ENCODE data around the gene POLDIP3. TPM values are rescaled to one million over a fixed set of nuclear protein-coding genes. Genes with fewer than 3 reads are reported as not detected.

Gene POLDIP3
- total RNA-seq, result 34.9 TPM
- long read RNA-seq, transcript POLDIP3-203 (8 exons, 3,323 nt), result minor isoform, 6 of 76 reads
- long read RNA-seq, transcript POLDIP3-201 (9 exons, 3,441 nt), result major isoform, 43 of 76 reads
- long read RNA-seq, partial matches to known transcripts, result 9 of 76 reads
- long read RNA-seq, other reads (novel, unspliced or antisense), result 18 of 76 reads

GRCh38 chr22:42614312-42615091 lies at the start of gene POLDIP3:
Gene POLDIP3, minus strand, starts transcription at chr22:42614883. Its CDS starts 26 bp downstream, at chr22:42614857.
- intact Hi-C loops (cut with DNase I), result loop anchor here (2.0 kb wide), 1 partner anchor 18 kb away; no protein-coding TSS in a partner anchor
- peak; percentile 100 for DNase-seq (ENCODE audit: low spot score)

- peak; percentile 92 for DNase-seq (ENCODE audit: low spot score)
- intact Hi-C loops (cut with DNase I), result loop anchor here (1.0 to 5.0 kb wide), 5 partner anchors 40 to 159 kb away; no protein-coding TSS in a partner anchor
These were observed 47.5 kb upstream of the POLDIP3 start for GRCh38 chr22:42661985-42662831.

DNA sequence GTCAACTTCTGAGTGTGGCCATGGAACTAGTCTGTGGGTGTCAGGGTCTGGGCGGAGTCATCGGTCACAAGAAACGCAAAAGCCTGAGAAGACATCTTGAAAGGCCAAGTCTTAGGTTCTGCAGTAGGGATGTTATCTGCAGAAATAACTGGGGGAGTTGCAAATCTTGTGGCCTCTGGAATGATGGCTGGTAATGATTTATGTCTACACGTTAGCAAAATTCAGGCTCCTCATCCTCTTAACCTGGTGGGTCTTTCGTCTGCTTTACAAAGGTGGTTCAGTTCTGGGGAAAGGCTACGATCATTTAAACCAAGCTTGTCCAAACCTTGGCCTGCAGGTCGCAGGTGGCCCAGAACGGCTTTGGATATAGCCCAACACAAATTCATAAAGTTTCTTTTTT lies 41.9 kb upstream of the POLDIP3 start:
- intact Hi-C loops (cut with DNase I), result no loop called here
- no peak for DNase-seq (ENCODE audit: low spot score)

DNA sequence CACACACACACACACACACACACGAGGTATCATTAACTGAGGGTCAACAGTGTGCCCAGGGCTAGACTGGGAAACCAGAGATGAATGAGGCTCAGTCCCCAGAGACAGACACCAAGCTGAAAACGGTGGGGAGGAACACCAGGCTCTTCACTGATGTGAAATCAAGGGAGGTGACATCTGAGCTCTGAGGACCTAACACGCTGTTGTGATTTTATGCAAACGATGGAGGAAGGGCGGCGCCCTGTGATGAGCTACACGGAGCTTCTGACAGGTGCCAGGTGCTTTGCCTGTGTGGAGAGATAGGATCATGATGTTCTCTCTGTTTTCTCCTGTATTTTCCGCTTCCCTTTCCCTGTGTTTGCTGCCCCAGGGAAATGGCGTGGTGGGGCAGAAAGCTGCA lies 41.0 kb upstream of the POLDIP3 start:
- intact Hi-C loops (cut with DNase I), result no loop called here
- DNase-seq (ENCODE audit: low spot score), result no peak

- DNase-seq (ENCODE audit: low spot score), result no peak
- intact Hi-C loops (cut with DNase I), result no loop called here
These were observed 39.9 kb upstream of the POLDIP3 start for GRCh38 chr22:42654436-42655073.

DNA sequence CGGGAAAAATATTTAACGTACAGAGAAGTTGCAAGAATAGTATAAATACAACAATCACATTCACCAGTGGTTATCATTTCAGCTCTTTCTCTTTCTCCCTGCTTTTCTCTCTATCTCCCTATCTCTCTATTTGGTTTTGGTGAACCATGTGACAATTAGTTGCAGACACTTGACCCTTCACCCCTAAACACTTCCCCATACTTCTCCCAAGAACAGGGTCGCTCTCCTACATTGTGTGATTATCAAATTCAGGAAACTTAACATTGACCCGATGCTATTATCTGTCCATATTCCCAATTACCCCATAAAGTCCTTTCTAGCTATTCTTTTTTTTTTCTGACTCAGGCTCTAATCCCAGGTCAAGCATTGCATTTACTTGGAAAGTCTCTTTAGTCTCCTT lies 39.3 kb upstream of the POLDIP3 start:
- intact Hi-C loops (cut with DNase I), result no loop called here
- no peak for DNase-seq (ENCODE audit: low spot score)

DNA sequence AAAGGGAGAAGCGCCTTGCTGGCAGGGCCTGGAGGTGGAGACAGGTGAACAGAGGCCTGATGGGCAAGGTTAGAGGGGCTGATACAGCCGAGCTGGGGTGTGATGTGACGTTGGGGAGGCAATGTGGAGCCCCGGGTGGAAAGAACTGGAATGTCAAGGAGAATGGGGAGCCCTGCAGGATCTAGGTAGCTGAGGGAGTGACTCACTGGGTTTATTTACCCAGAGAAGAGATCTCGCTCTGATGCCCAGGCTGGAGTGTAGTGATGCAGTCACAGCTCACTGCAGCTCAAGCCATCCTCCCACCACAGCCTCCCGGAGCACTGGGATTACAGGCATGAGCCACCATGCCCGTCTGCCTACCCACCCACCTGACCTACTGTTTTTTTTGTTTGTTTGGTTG lies 36.5 kb upstream of the POLDIP3 start:
- intact Hi-C loops (cut with DNase I), result no loop called here
- no peak for DNase-seq (ENCODE audit: low spot score)

DNA sequence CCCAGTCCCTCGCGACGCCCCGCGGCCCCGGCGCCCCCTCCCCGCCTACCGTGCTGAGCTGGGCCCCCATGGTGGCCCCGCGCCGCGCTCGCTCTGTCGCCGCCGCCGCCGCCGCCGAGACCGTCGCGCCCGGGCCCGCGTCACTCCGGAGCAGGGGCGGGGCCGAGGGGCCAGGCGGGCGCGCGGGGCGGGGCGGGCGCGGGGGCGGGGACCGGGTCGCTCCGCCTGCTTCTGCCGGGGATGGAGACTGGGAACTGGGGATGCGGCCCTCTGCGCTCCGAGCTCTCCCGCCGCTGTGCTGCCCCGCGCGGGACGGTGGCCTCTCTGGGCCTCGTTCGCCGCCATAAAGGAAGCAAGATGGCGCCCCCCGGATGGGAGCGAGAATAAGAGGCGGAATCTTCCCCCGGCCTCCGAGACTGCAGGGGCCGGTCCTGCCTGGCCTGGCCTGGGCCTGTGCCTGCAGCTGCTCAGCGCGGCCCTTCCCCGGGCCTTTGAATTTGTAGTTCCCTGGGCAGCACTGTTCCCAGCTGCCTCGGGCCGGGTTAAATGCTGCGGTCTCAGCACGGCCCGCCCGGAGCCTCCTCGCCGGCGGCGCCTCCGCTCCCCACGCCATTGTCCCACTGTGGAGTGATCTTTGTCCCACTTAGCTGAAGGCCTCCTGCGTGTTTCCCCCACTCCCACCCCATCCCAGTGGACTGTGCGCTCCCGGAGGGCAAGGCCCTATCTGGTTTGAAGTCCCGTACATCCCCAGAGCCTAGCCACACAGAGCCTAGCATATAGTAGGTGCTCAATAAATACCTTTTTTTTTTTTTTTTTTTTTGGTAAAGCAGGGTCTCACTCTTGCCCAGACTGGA lies 34.8 kb upstream of the POLDIP3 start, which contains the start of gene CYB5R3:
CYB5R3 (minus strand) TSS at position 147 of the 854 bp plus-strand sequence; CDS start at position 70, 77 bp downstream.
- peak; percentile 95 for DNase-seq (ENCODE audit: low spot score)
- intact Hi-C loops (cut with DNase I), result no loop called here

DNA sequence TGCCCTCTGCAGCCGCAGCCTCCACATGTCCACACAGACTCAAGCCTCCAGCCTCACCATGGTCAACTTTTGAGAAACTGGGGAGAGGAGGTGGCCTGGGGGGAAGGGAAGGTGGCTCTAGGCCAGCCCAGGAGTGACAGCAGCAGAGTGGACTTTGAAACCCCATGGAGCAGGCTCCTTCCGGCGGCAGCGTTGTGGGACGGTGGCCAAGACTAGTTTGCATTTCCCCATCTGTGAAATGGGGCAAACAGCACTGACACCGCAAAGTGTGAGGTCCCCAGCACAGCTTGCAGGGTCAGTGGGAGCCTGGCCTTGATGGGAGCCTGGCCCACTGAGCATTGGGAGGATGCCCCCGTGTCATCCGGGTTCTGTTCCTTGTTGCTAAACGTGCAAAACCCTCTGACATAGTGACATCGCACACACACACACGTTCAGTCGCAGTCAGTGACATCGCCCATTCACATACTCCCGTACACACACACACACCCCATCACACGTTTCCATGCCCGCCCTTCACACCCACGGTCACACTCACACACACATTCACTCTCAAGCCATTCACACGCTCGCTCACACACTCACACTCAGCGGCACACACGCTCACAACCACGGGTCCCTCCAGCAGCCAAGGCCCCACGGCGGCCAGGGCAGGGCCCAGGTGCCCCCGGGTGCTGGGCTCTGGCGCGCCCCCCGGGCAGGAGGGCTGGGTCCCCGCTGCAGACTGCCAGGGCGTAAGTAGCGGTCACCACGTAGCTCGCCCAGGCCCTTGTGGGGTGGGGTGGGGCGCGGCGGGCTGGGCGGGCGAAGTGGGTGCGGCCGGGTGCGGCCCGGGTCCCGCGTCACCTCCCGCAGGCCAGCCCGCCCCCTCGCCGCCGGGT lies 33.9 kb upstream of the POLDIP3 start:
- DNase-seq (ENCODE audit: low spot score), result peak; percentile 83
- intact Hi-C loops (cut with DNase I), result loop anchor here (1.0 kb wide), 1 partner anchor 49 kb away; no protein-coding TSS in a partner anchor

DNA sequence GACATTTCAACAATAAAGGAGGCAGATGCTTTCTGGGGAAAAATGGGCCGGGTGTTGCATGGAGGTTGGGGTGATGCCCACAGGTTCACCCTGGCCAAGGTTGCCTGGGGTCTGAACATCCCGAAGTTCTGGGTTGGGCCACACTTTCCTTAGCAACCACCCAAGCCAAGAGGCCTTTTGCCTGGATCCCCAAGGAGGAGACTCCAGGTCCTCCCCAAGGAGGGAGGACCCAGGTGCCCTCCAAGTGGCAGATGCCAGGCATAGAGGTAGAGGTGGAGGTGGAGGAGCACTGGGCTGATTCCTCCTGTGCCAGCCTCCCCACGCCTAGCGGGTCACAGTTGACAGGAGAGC lies 33.3 kb upstream of the POLDIP3 start:
- no peak for DNase-seq (ENCODE audit: low spot score)
- intact Hi-C loops (cut with DNase I), result loop anchor here (1.0 kb wide), 1 partner anchor 49 kb away; no protein-coding TSS in a partner anchor

GRCh38 chr22:42646569-42647525 lies 32.2 kb upstream of the POLDIP3 start:
- intact Hi-C loops (cut with DNase I), result no loop called here
- DNase-seq (ENCODE audit: low spot score), result peak; percentile 89

DNA sequence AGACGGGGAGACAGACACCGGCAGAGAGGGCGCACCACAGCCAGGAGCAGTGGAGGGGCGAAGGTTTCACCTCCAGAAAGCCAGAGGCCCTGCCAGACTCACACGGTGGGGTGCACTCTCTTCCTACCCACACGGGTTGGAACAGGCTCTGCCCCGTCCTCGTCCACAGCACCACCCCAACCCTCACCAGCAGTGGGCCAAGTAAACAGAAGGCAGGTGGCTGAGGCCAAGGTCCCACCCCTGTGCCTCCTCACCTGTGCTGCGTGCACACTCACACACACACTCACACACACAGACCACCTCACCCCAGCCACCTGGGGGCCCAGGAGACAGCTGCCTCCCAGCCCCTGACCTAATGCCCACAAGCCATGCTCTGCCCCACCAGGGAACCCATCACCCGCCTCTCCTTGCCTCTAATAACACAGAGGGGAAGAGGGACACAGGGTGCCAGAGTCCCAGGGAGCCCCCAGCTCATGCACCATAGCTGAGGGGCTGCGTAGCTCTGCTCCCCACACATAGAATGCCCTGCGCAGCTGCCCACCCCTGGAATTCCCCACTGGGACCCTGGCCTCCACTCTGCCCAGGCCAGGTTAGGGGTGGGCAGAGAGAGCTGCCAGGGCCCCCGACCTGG lies 31.4 kb upstream of the POLDIP3 start:
- intact Hi-C loops (cut with DNase I), result loop anchor here (2.0 kb wide), 1 partner anchor 41 kb away; no protein-coding TSS in a partner anchor
- DNase-seq (ENCODE audit: low spot score), result no peak

DNA sequence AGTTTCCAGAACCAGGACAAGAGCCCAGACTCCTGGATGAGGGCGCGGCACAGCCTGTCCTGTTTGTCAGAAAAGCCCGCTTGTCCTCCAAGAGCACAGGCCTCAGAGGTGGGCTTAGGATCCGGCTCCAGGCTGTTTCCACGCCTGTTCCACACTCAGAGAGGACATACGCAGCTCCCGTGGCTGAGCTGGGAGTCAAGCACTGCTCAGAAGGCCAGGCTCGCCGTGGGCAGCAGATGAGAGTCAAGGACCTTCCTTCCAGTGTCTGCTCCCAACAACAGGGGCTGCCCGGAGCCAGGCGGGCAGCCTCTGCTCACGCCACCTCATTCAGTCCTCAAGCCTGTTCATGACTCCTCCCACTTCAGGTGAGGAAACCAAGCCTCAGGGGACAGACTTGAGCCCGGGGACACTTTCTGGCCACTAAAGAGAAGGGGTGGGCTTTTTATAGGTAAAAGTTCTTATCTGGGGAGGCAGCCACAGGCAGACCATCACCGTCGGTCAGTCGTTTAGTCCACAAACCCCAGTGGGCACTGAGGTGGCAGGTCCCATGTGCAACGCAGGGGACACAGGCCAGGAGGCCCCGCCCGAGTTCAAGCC lies 30.8 kb upstream of the POLDIP3 start:
- intact Hi-C loops (cut with DNase I), result loop anchor here (2.0 kb wide), 1 partner anchor 41 kb away; no protein-coding TSS in a partner anchor
- DNase-seq (ENCODE audit: low spot score), result no peak

DNA sequence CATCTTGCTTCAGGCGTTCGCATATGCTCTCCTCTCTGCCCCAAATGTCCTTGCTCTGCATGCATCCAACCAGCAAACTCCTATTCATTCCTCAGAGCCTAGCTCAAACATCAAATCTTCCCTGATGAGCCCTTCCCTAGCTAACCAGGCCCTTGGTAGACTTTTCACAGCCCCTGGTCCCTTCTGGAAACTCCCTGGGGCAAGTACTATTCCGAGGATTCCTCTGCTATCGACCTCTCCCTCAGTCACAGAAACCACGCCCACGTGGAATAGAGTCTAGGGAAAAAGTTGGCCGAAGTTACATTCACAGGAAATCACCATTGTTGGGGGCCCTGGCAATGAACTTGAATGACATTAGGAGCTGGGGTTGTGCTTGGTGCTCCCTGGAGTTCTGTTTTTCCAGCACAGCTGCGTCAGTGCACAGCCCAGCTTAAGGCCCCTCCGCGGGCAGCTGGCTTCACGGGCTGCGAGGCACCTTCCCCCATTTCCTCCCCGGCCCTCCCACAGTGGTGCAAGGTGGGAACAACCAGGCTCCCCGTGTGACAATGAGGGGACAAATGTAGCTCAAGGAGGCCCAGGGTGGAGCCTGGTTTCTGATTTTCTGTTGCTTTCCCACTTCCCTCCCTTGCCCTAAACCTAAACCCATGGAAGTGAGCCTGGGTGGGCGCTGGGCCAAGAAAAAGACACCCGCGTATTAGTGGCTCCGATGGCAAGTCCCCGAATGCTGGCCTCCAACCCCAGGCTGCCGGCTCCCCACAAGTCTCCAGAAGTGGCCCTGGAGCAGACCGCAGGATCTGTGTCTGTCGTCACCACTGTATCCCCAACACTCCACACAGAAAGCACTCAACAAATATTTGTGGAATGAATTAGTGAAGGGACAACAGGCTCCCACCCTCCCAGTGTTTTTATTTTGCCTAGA lies 30.0 kb upstream of the POLDIP3 start:
- intact Hi-C loops (cut with DNase I), result loop anchor here (2.0 kb wide), 1 partner anchor 42 kb away; no protein-coding TSS in a partner anchor
- DNase-seq (ENCODE audit: low spot score), result no peak
